ENCODE measurements around the gene PRKN.

DNA sequence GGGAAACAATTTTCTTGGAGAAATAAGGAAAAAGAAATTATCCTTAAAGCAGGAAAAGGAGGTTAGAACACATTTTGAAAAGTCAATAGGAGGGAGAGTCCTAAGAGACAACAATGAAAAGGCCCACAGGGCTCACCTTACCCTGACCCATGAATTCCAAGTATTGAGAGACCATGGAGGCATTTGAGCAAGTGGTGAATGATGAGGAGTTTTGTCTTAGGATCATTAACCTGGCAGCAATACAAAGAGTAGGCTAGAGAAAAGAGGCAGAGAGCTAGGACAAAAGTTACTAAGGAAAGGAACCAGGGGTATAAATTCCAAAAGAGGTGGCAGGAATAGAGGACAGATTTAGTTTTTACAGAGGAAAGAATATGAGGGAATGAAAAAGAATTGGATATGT lies 44.9 kb upstream of the PRKN start:
- TF ChIP-seq CTCF (IDR thresholded peaks at IDR 0.05) (no peak), REST (IDR thresholded peaks at IDR 0.05; ENCODE audit: insufficient read depth in 1 of 2, low read depth in 2 of 2, low read length in 1 of 2) (no peak)
